ENCODE results near the gene KRTCAP2.

Gene KRTCAP2

DNA sequence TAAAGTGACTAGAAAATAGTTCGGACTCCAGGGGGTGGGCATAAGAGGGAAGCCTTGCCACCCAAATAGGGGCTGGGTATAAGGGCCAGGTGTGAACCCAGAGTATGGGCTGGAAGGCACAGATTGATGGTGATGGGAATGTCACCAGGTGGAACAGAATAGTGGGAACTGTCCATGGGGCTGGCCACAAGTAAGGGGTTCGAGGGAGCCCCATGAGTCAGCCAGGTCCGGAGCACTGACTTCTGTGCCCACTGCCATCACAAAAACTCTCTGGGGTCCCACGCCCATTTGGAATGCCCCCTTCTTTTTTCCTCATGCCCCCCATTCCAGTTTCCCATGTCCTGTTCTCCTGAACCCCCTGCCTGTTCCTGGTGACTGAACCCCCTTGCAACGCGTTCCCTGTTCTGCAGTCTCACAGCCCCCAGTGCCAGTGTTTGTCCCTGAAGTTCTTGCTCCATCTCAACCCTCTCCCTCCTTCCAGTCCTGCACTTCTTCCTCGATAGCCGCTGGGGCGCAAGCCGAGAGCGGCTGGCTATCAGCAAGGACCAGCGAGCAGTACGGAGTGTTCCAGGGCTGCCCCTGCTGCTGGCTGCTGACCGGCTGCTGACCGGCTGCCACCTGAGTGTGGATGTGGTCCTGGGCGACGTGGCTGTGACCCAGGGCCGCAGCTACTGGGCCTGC, 8.4 kb upstream of the KRTCAP2 start:
- no peak overlapping the region for H3K27ac ChIP-seq
- no peak overlapping the region for H3K9ac ChIP-seq (ENCODE audit: insufficient read length)
- no peaks in the 10 kb centered on the region for H3K9me3 ChIP-seq (ENCODE audit: low read depth, low read length)
- no peak for DNase-seq (ENCODE audit: low read depth, low spot score)
- H3K36me3 ChIP-seq (ENCODE audit: insufficient read depth, low read length) = peaks cover 14% of the 10 kb centered on the region; the same call in 1 of the 2 replicates
- no peak overlapping the region for H3K4me3 ChIP-seq
- TF ChIP-seq FOXP2 (optimal IDR thresholded peaks at IDR 0.05; ENCODE audit: control extremely low read depth, extremely low read length, insufficient read depth) (no peak), POLR2AphosphoS5 (IDR thresholded peaks at IDR 0.05; ENCODE audit: borderline replicate concordance, low read depth, low read length) (no peak), EZH2 (IDR thresholded peaks at IDR 0.05) (no peak)

DNA sequence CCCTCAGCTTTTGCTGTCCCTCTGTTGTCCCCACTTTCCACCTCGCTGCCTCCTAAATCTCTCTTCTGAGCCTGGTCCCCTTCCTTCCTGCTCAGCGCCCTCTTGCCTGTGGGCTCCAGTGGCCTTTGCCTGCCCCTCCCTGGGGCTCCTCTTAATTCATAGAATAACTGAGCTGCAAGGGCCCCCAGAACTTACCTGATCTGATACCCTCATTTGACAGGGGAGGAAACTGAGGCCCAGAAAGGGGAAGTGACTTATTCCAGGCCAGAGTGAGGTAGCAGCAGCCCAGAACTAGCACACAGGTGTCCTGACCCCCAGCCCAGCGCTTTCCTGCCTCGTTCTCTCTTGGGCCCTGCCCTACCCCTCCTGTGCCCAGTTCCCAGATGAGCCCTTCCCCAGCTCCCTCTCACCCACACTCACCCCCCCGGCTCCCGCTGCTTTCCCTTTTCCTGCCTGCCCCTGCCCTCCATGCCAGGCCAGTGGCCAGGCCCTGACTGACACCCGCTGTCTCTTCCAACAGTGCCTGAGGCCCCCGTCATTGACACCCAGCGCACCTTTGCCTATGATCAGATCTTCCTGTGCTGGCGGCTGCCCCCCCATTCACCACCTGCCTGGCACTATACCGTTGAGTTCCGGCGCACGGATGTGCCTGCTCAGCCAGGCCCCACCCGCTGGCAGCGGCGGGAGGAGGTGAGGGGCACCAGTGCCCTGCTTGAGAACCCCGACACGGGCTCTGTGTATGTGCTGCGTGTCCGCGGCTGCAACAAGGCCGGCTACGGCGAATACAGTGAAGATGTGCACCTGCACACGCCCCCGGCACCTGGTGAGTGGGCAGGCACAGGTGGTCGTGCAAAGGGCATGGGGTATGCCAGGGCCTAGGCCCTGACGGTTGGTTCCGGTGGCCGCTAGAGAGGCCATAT, 6.3 kb upstream of the KRTCAP2 start:
- no peaks in the 10 kb centered on the region for H3K9me3 ChIP-seq (ENCODE audit: low read depth, low read length)
- H3K9ac ChIP-seq (ENCODE audit: insufficient read length) = no peak overlapping the region
- no peak overlapping the region for H3K27ac ChIP-seq
- TF ChIP-seq EZH2 (IDR thresholded peaks at IDR 0.05) = no peak
- TF ChIP-seq POLR2AphosphoS5 (IDR thresholded peaks at IDR 0.05; ENCODE audit: borderline replicate concordance, low read depth, low read length) = no peak
- no peak for TF ChIP-seq FOXP2 (optimal IDR thresholded peaks at IDR 0.05; ENCODE audit: control extremely low read depth, extremely low read length, insufficient read depth)
- H3K4me3 ChIP-seq = no peak overlapping the region
- peaks cover 14% of the 10 kb centered on the region; the same call in 1 of the 2 replicates for H3K36me3 ChIP-seq (ENCODE audit: insufficient read depth, low read length)
- no peak for DNase-seq (ENCODE audit: low read depth, low spot score)

DNA sequence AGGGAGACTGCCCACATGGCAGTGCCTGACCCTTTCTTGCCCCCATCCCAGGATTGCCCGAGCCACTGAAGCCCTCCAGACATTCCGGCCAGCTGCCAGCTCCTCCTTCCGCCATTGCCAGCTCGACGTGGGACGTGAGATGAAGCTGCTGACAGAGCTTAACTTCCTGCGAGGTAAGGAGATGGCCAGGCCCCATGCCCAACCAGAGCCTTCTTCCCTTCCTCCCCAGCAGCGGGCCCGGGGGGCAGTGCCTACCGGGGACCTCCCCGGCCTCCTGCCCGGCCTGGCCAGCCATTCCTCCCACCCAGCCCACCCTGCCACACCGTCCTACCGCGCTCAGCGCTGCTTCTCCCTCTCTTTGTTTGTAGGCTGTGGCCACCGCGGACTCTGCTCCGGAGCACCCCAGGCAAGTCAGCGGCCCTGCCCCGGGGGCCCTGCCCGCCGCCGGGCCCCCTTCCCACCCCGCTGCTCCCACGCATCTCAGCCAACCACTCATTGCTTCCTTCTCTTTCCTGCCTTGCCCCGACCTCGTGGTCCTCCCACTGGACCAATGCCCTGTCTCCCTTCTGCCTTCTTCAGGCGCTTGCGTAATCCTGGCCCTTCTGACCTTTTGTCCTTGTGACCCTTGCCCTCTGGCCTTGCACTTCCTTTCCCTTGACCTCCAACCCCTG, 5.5 kb upstream of the KRTCAP2 start:
- no peaks in the 10 kb centered on the region for H3K9me3 ChIP-seq (ENCODE audit: low read depth, low read length)
- H3K36me3 ChIP-seq (ENCODE audit: insufficient read depth, low read length) = peaks cover 14% of the 10 kb centered on the region; the same call in 1 of the 2 replicates
- DNase-seq (ENCODE audit: low read depth, low spot score) = no peak
- no peak overlapping the region for H3K9ac ChIP-seq (ENCODE audit: insufficient read length)
- no peak overlapping the region for H3K4me3 ChIP-seq
- H3K27ac ChIP-seq = no peak overlapping the region
- TF ChIP-seq POLR2AphosphoS5 (IDR thresholded peaks at IDR 0.05; ENCODE audit: borderline replicate concordance, low read depth, low read length) = no peak
- TF ChIP-seq FOXP2 (optimal IDR thresholded peaks at IDR 0.05; ENCODE audit: control extremely low read depth, extremely low read length, insufficient read depth) = no peak
- no peak for TF ChIP-seq EZH2 (IDR thresholded peaks at IDR 0.05)

DNA sequence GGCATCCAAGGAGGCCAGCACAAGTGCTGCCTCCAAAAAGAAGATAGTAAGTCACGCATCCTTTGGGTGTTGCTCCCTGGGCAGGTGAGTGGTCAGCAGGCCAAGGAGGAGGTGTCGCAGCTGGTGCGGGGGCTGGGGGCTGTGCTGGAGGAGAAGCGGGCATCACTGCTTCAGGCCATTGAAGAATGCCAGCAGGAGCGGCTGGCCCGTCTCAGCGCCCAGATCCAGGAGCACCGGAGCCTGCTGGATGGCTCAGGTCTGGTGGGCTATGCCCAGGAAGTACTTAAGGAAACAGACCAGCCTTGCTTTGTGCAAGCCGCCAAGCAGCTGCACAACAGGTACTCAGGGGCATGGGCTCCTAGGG, 4.8 kb upstream of the KRTCAP2 start:
- Histone ChIP-seq H3K9ac (ENCODE audit: insufficient read length) (no peak overlapping the region), H3K36me3 (ENCODE audit: insufficient read depth, low read length) (peaks cover 14% of the 10 kb centered on the region; the same call in 1 of the 2 replicates), H3K4me3 (no peak overlapping the region), H3K9me3 (ENCODE audit: low read depth, low read length) (no peaks in the 10 kb centered on the region), H3K27ac (no peak overlapping the region)
- DNase-seq (ENCODE audit: low read depth, low spot score) = no peak
- TF ChIP-seq FOXP2 (optimal IDR thresholded peaks at IDR 0.05; ENCODE audit: control extremely low read depth, extremely low read length, insufficient read depth) (no peak), EZH2 (IDR thresholded peaks at IDR 0.05) (no peak)

DNA sequence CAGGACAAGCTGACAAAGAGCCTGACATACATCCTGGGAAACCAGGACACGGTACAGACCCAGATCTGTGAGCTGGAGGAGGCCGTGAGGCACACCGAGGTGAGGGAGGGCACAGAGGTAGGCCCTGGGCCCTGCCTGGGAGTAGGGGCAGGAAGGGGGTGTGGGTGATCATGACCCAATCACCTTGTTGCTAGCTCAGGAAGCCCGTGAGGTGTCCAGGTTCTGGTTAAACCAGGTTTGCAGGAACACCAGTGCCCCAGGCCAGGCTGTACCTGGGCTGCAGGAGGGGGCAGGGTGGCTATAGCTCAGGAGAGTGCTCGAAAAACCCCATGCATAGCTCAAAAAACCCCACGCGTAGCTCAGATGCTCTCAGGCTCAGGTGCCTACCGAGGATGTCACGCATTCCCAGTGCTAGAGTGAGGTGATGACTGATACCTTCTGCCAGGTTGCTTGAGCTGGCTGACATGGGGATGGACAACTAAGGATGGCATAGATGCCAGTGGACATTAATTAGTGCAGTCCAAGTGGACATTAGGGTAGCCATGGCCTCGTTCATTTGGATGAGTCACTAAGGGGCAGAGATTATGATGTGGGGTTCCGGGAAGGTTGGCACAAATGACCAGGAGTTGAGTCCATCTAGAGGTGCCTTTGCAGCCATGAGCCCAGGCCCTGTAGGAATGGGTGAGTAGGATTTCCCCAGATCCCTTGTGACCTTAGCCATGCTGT, 4.3 kb upstream of the KRTCAP2 start:
- no peak for DNase-seq (ENCODE audit: low read depth, low spot score)
- Histone ChIP-seq H3K36me3 (ENCODE audit: insufficient read depth, low read length) (peaks cover 14% of the 10 kb centered on the region; the same call in 1 of the 2 replicates), H3K27ac (no peak overlapping the region), H3K4me3 (no peak overlapping the region), H3K9me3 (ENCODE audit: low read depth, low read length) (no peaks in the 10 kb centered on the region), H3K9ac (ENCODE audit: insufficient read length) (no peak overlapping the region)
- TF ChIP-seq FOXP2 (optimal IDR thresholded peaks at IDR 0.05; ENCODE audit: control extremely low read depth, extremely low read length, insufficient read depth) (no peak), POLR2AphosphoS5 (IDR thresholded peaks at IDR 0.05; ENCODE audit: borderline replicate concordance, low read depth, low read length) (no peak), EZH2 (IDR thresholded peaks at IDR 0.05) (no peak)

DNA sequence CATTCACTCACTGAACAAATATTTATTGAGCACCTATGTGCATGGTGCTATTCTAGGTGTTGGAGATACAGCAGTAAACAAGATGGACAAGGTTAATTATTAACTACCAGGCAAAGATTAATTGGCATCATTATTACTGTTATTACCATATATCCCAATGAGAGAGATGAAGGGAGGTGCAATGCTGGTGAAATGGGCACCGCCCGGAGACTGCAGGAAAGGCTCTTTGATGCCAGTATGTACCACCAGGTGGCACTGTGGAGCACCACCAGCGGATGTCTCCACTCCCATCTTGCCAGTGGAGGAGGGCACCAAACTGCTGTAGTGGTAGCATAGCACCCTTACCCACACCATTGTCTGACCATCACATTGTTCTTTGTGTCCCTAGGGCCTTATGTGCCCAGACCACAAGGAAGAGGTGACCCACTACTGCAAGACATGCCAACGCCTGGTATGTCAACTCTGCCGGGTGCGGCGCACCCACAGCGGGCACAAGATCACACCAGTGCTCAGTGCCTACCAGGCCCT, 3.5 kb upstream of the KRTCAP2 start:
- H3K27ac ChIP-seq = no peak overlapping the region
- no peak overlapping the region for H3K9ac ChIP-seq (ENCODE audit: insufficient read length)
- no peaks in the 10 kb centered on the region for H3K9me3 ChIP-seq (ENCODE audit: low read depth, low read length)
- TF ChIP-seq FOXP2 (optimal IDR thresholded peaks at IDR 0.05; ENCODE audit: control extremely low read depth, extremely low read length, insufficient read depth) (no peak), POLR2AphosphoS5 (IDR thresholded peaks at IDR 0.05; ENCODE audit: borderline replicate concordance, low read depth, low read length) (no peak), EZH2 (IDR thresholded peaks at IDR 0.05) (no peak)
- H3K4me3 ChIP-seq = no peak overlapping the region
- peak; percentile 42 for DNase-seq (ENCODE audit: low read depth, low spot score)
- peaks cover 14% of the 10 kb centered on the region for H3K36me3 ChIP-seq (ENCODE audit: insufficient read depth, low read length)

DNA sequence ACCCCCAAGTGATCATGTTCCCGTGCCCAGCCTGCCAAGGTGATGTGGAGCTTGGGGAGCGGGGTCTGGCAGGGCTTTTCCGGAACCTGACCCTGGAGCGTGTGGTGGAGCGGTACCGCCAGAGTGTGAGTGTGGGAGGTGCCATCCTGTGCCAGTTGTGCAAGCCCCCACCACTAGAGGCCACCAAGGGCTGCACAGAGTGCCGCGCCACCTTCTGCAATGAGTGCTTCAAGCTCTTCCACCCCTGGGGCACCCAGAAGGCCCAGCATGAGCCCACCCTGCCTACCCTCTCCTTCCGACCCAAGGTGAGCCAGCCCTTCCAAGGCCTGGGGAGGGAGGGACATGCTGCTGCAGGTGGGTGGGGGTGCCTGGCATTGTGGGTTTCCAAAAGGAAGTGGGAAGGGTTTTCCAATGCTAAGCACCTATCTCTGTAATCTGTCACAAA, 2.8 kb upstream of the KRTCAP2 start:
- DNase-seq (ENCODE audit: low read depth, low spot score) = no peak
- H3K27ac ChIP-seq = no peak overlapping the region
- H3K36me3 ChIP-seq (ENCODE audit: insufficient read depth, low read length) = peaks cover 14% of the 10 kb centered on the region
- TF ChIP-seq POLR2AphosphoS5 (IDR thresholded peaks at IDR 0.05; ENCODE audit: borderline replicate concordance, low read depth, low read length) (no peak), FOXP2 (optimal IDR thresholded peaks at IDR 0.05; ENCODE audit: control extremely low read depth, extremely low read length, insufficient read depth) (no peak), EZH2 (IDR thresholded peaks at IDR 0.05) (no peak)
- H3K9ac ChIP-seq (ENCODE audit: insufficient read length) = no peak overlapping the region
- no peaks in the 10 kb centered on the region for H3K9me3 ChIP-seq (ENCODE audit: low read depth, low read length)
- H3K4me3 ChIP-seq = no peak overlapping the region
